SK-N-SH (cell line): ENCODE results near the gene KIAA0319L. TPM values are rescaled to one million over a fixed set of nuclear protein-coding genes. Genes with fewer than 3 reads are reported as not detected.

ENCODE experiments used
- CTCF ChIA-PET: fragments of 300-600, 350-600 bp; formaldehyde crosslinking; extraction: SDS; loops from one replicate; lab custom pipeline; 2021; lab: Yijun Ruan, JAX
- POLR2A ChIA-PET: fragments of 350-600 bp; sonication (Branson Sonifier 250); formaldehyde crosslinking; extraction: SDS; loops from one replicate; lab custom pipeline; 2020; ENCODE audit warnings: antibody characterized with exemption, inconsistent platforms; lab: Yijun Ruan, JAX
- DNase-seq: peaks from one replicate; pipeline ENCODE4 v3.0.0; 2012
- H2AFZ ChIP-seq: fragments of 200-600 bp; sonication (generic); 2 replicates; pipeline ENCODE4 v1.8.1; 2016; ENCODE audit warnings: antibody characterized with exemption, mild to moderate bottlenecking, low read depth
- H3F3A ChIP-seq: fragments of 200-600 bp; sonication (generic); replicated peaks from 2 replicates; pipeline ENCODE3; 2016; ENCODE audit warnings: antibody characterized with exemption, mild to moderate bottlenecking; ENCODE audit not compliant: insufficient read depth
- H3K27ac ChIP-seq, 2 experiments: fragments of 200-500 bp in 1 of 2; fragments of 200-600 bp in 1 of 2; sonication (Bioruptor generic) in 1 of 2; sonication (generic), shearing (Covaris generic) in 1 of 2; 2 replicates each; pipeline versions ENCODE4 v1.5.1 to v1.6.1; 2014 to 2016; ENCODE audit warnings: low read depth in 2 of 2, inconsistent platforms in 1 of 2, low read length in 1 of 2, mild to moderate bottlenecking in 1 of 2, mixed read lengths in 1 of 2
- H3K27me3 ChIP-seq: fragments of 200-600 bp; sonication (generic), shearing (Covaris generic); 2 replicates; pipeline ENCODE4 v1.6.1; 2016; ENCODE audit warnings: mixed run types; ENCODE audit not compliant: insufficient read depth
- H3K36me3 ChIP-seq, 2 experiments: fragments of 200-500 bp in 1 of 2; fragments of 200-600 bp in 1 of 2; sonication (Bioruptor generic) in 1 of 2; sonication (generic) in 1 of 2; replicated peaks in 1 of 2; 2 replicates each; pipeline versions ENCODE3 to v1.5.1; 2014 to 2016; ENCODE audit warnings: low read length in 1 of 2, mild to moderate bottlenecking in 1 of 2; ENCODE audit not compliant: insufficient read depth in 2 of 2, control insufficient read depth in 1 of 2
- H3K4me1 ChIP-seq, 2 experiments: fragments of 200-500 bp in 1 of 2; fragments of 200-600 bp in 1 of 2; sonication (Bioruptor generic) in 1 of 2; sonication (generic), shearing (Covaris generic) in 1 of 2; 2 replicates each; pipeline versions ENCODE4 v1.5.1 to v1.6.1; 2014 to 2016; ENCODE audit warnings: low read depth in 1 of 2, low read length in 1 of 2, mixed run types in 1 of 2; ENCODE audit not compliant: insufficient read depth in 2 of 2, control insufficient read depth in 1 of 2
- H3K4me2 ChIP-seq: fragments of 200-600 bp; sonication (generic), shearing (Covaris generic); 2 replicates; pipeline ENCODE4 v1.6.1; 2017; ENCODE audit warnings: mixed run types
- H3K4me3 ChIP-seq, 2 experiments: fragments of 200-500 bp in 1 of 2; fragments of 200-600 bp in 1 of 2; sonication (Bioruptor generic) in 1 of 2; sonication (generic), shearing (Covaris generic) in 1 of 2; 2 replicates each; pipeline versions ENCODE4 v1.5.1 to v1.8.1; 2014 to 2016; ENCODE audit warnings: low read depth in 2 of 2, inconsistent platforms in 1 of 2, low read length in 1 of 2, mild to moderate bottlenecking in 1 of 2, mixed read lengths in 1 of 2, moderate library complexity in 1 of 2
- H3K79me2 ChIP-seq: fragments of 200-600 bp; sonication (generic); 2 replicates; pipeline ENCODE4 v1.8.1; 2017; ENCODE audit warnings: mild to moderate bottlenecking; ENCODE audit not compliant: insufficient read depth
- H3K9ac ChIP-seq: fragments of 200-600 bp; sonication (generic); 2 replicates; pipeline ENCODE4 v1.6.1; 2017; ENCODE audit warnings: mixed run types
- H3K9me2 ChIP-seq: fragments of 200-600 bp; sonication (generic); 2 replicates; pipeline ENCODE4 v1.6.1; 2017; ENCODE audit warnings: mixed run types
- H3K9me3 ChIP-seq: fragments of 200-600 bp; sonication (generic); 2 replicates; pipeline ENCODE4 v1.6.1; 2017; ENCODE audit warnings: mixed run types, mild to moderate bottlenecking, moderate library complexity
- H4K20me1 ChIP-seq: fragments of 200-600 bp; sonication (generic); 2 replicates; pipeline ENCODE4 v1.6.1; 2017; ENCODE audit warnings: mild to moderate bottlenecking, mixed run types; ENCODE audit not compliant: insufficient read depth
- CHD2 ChIP-seq: fragments of 150-350 bp; IDR thresholded peaks from 2 replicates; pipeline ENCODE4 v1.6.1; 2018; ENCODE audit warnings: low read length; ENCODE audit not compliant: partially characterized antibody
- CTCF ChIP-seq: fragments of 200-600 bp; sonication (generic); IDR thresholded peaks from 2 replicates; pipeline ENCODE4 v1.6.1; 2017; ENCODE audit warnings: antibody characterized with exemption, mild to moderate bottlenecking, moderate library complexity
- EP300 ChIP-seq, 2 experiments: IDR thresholded peaks; 2 replicates each; pipeline versions ENCODE4 v1.4.0 to v1.6.1; 2012; ENCODE audit warnings: borderline replicate concordance in 1 of 2, low read depth in 1 of 2, low read length in 1 of 2
- EZH2phosphoT487 ChIP-seq: fragments of 200-600 bp; sonication (generic); IDR thresholded peaks from 2 replicates; pipeline ENCODE4 v1.6.1; 2017; ENCODE audit warnings: low read depth, mixed run types, mild to moderate bottlenecking, antibody characterized with exemption, moderate library complexity, borderline replicate concordance
- FOSL2 ChIP-seq: IDR thresholded peaks from 2 replicates; pipeline ENCODE4 v1.4.0; 2012; ENCODE audit warnings: low read depth, mild to moderate bottlenecking, moderate library complexity, borderline replicate concordance
- MXI1 ChIP-seq: IDR thresholded peaks from 2 replicates; pipeline ENCODE4 v1.6.1; 2012; ENCODE audit warnings: mild to moderate bottlenecking, low read depth, low read length, improper control_type of control experiment
- NRF1 ChIP-seq: IDR thresholded peaks from 2 replicates; pipeline ENCODE4 v1.6.1; 2012; ENCODE audit warnings: low read depth, mild to moderate bottlenecking, low read length
- PBX3 ChIP-seq: IDR thresholded peaks from 2 replicates; pipeline ENCODE4; 2012
- RCOR1 ChIP-seq: fragments of 150-350 bp; IDR thresholded peaks from 2 replicates; pipeline ENCODE4 v1.6.1; 2017; ENCODE audit warnings: antibody characterized with exemption, low read length
- REST ChIP-seq: IDR thresholded peaks from 2 replicates; pipeline ENCODE4 v1.6.1; 2012; ENCODE audit warnings: mild to moderate bottlenecking, low read depth, low read length, moderate library complexity
- SIN3A ChIP-seq: IDR thresholded peaks from 2 replicates; pipeline ENCODE4 v1.6.1; 2012; ENCODE audit warnings: low read depth, mild to moderate bottlenecking, low read length, moderate library complexity, borderline replicate concordance
- TEAD4 ChIP-seq: IDR thresholded peaks from 2 replicates; pipeline ENCODE4 v1.4.0; 2012; ENCODE audit warnings: mild to moderate bottlenecking, borderline replicate concordance; ENCODE audit not compliant: insufficient read depth
- USF2 ChIP-seq: fragments of 150-350 bp; IDR thresholded peaks from 2 replicates; pipeline ENCODE4 v1.6.1; 2017; ENCODE audit warnings: antibody characterized with exemption, low read length, low read depth, borderline replicate concordance
- YY1 ChIP-seq: IDR thresholded peaks from 2 replicates; pipeline ENCODE4 v1.4.0; 2012; ENCODE audit warnings: low read depth, mild to moderate bottlenecking
- ZBTB33 ChIP-seq: IDR thresholded peaks from 2 replicates; pipeline ENCODE4 v1.4.0; 2012; ENCODE audit warnings: low read depth, borderline replicate concordance
- WGBS: methylation state at CpG from one replicate; pipeline ENCODE4 v1.1.6; 2017; ENCODE audit warnings: low lambda C conversion rate; 5-methylcytosine and 5-hydroxymethylcytosine counted together
- polyA plus RNA-seq, 3 experiments: library from polyadenylated mRNA; depleted of rRNA; stranded (reverse); fragments of >200 nt; gene quantifications; 2 replicates each; pipeline ENCODE4 v1.2.3, GENCODE V29; 2012

Gene KIAA0319L
- polyA plus RNA-seq, 1 of the 3 experiments (the other 2 are of a cell fraction): 51.9 TPM

GRCh38 chr1:35477870-35478269 is 79.3 kb downstream of the KIAA0319L start:
- Histone ChIP-seq H2AFZ (no peak overlapping the region), H3K27me3 (no peaks in the 10 kb centered on the region), H3K9ac (no peak overlapping the region), H3K4me2 (no peak overlapping the region), H3K79me2 (no peaks in the 10 kb centered on the region), H4K20me1 (no peaks in the 10 kb centered on the region), H3F3A (no peaks in the 10 kb centered on the region), H3K9me2 (no peaks in the 10 kb centered on the region), H3K27ac (no peak overlapping the region), H3K36me3 (peaks cover 25 to 28% of the 10 kb centered on the region in 2 experiments), H3K4me1 (no peaks in the 10 kb centered on the region), H3K9me3 (no peaks in the 10 kb centered on the region), H3K4me3 (no peak overlapping the region)
- 95% methylated on average over 2 of the region's 2 CpGs for WGBS
- TF ChIP-seq PBX3 (no peak), USF2 (no peak), MXI1 (no peak), FOSL2 (no peak), NRF1 (no peak), RCOR1 (no peak), EZH2phosphoT487 (no peak), CTCF (no peak), ZBTB33 (no peak), SIN3A (no peak), EP300 (IDR thresholded peaks at IDR 0.05; ENCODE audit: borderline replicate concordance in 1 of 2, low read depth in 1 of 2, low read length in 1 of 2) (no peak), YY1 (no peak), TEAD4 (no peak), CHD2 (no peak), REST (no peak)
- POLR2A ChIA-PET: no interaction called here
- CTCF ChIA-PET: no interaction called here
- DNase-seq: no peak
